Sigmoid colon (tissue), 4 donors: ENCODE results near the gene TNS1.

Source experiments
- CTCF ChIP-seq, 4 experiments: fragments of 450-650 bp in 3 of 4; fragments of 200-600 bp in 1 of 4; IDR thresholded peaks; one replicate each; pipeline ENCODE4 v1.5.1; 2016 to 2019; ENCODE audit warnings: antibody characterized with exemption in 4 of 4, mild to moderate bottlenecking in 3 of 4, moderate library complexity in 2 of 4
- EP300 ChIP-seq, 4 donors: sonication (generic); formaldehyde crosslinking; IDR thresholded peaks; one replicate each; pipeline ENCODE4 v1.6.1; 2017; ENCODE audit warnings: antibody characterized with exemption in 4 of 4
- POLR2A ChIP-seq, 2 donors: fragments of 450-650 bp; IDR thresholded peaks; one replicate each; pipeline ENCODE4 v1.6.1; 2016; ENCODE audit warnings: antibody characterized with exemption in 2 of 2, mild to moderate bottlenecking in 2 of 2, moderate library complexity in 2 of 2

GRCh38 chr2:217900010-217900779 lies 102.6 kb downstream of the TNS1 start:
- TF ChIP-seq CTCF (IDR thresholded peaks at IDR 0.05) (no peak), EP300 (IDR thresholded peaks at IDR 0.05) (no peak), POLR2A (IDR thresholded peaks at IDR 0.05) (no peak)
